Prostate gland (tissue), 2 donors: ENCODE data around the gene CEBPB.

ENCODE experiments used
- CTCF ChIP-seq, 4 experiments: fragments of 200-600 bp in 2 of 4; fragments of 450-650 bp in 2 of 4; sonication (generic) in 2 of 4; IDR thresholded peaks; 1 replicate in 3 of 4; 2 replicates in 1 of 4; pipeline ENCODE4 v1.5.1; 2016 to 2019; ENCODE audit warnings: antibody characterized with exemption in 4 of 4, mild to moderate bottlenecking in 2 of 4, moderate library complexity in 2 of 4
- POLR2A ChIP-seq: fragments of 450-650 bp; IDR thresholded peaks from one replicate; pipeline ENCODE4 v1.6.1; 2016; ENCODE audit warnings: antibody characterized with exemption, mild to moderate bottlenecking
- POLR2AphosphoS5 ChIP-seq: sonication (generic); formaldehyde crosslinking; IDR thresholded peaks from one replicate; pipeline ENCODE4 v1.6.1; 2017; ENCODE audit warnings: antibody characterized with exemption

GRCh38 chr20:50242178-50242514 lies 51.5 kb downstream of the CEBPB start:
- TF ChIP-seq CTCF (IDR thresholded peaks at IDR 0.05) (no peak), POLR2A (no peak), POLR2AphosphoS5 (no peak)
